Parathyroid adenoma (tissue), 2 donors: Measurements from ENCODE around the gene SEMA6A.

ENCODE experiments used
- H2AFZ ChIP-seq: fragments of 300-600 bp; sonication (generic); one replicate; pipeline ENCODE4 v1.7.0; 2017; ENCODE audit warnings: antibody characterized with exemption, mild to moderate bottlenecking
- H3K27ac ChIP-seq: fragments of 300-600 bp; sonication (generic); one replicate; pipeline ENCODE4 v1.7.0; 2017
- H3K27me3 ChIP-seq: fragments of 300-600 bp; sonication (generic); one replicate; pipeline ENCODE4 v1.7.0; 2017; ENCODE audit warnings: low read length; ENCODE audit not compliant: control insufficient read depth, insufficient read depth
- H3K36me3 ChIP-seq: fragments of 300-600 bp; sonication (generic); one replicate; pipeline ENCODE4 v1.7.0; 2017; ENCODE audit warnings: low read length; ENCODE audit not compliant: control insufficient read depth, insufficient read depth
- H3K4me1 ChIP-seq: fragments of 300-600 bp; sonication (generic); one replicate; pipeline ENCODE4 v1.7.0; 2017; ENCODE audit warnings: control low read depth
- H3K4me2 ChIP-seq: fragments of 300-600 bp; sonication (generic); one replicate; pipeline ENCODE4 v1.7.0; 2017; ENCODE audit warnings: low read length
- H3K4me3 ChIP-seq: fragments of 300-600 bp; sonication (generic); one replicate; pipeline ENCODE4 v1.7.0; 2017; ENCODE audit warnings: low read depth, low read length
- H3K79me2 ChIP-seq: fragments of 300-600 bp; sonication (generic); one replicate; pipeline ENCODE4 v1.7.0; 2017; ENCODE audit warnings: control low read depth
- H3K9ac ChIP-seq: fragments of 300-600 bp; sonication (generic); one replicate; pipeline ENCODE4 v1.7.0; 2017; ENCODE audit warnings: mild to moderate bottlenecking
- H3K9me3 ChIP-seq: fragments of 300-600 bp; sonication (generic); one replicate; pipeline ENCODE4 v1.7.0; 2017; ENCODE audit warnings: low read length; ENCODE audit not compliant: control insufficient read depth
- CTCF ChIP-seq: fragments of 300-600 bp; sonication (generic); IDR thresholded peaks from one replicate; pipeline ENCODE4 v1.7.0; 2017; ENCODE audit warnings: antibody characterized with exemption, mild to moderate bottlenecking
- donor health status: primary hyperparathyroidism.

SEMA6A gene

GRCh38 chr5:116444373-116445295 is 130.0 kb downstream of the SEMA6A start:
- Histone ChIP-seq H3K79me2 (no peaks in the 10 kb centered on the region), H3K4me1 (peaks cover 30% of the 10 kb centered on the region)

GRCh38 chr5:116442931-116443551 is 131.6 kb downstream of the SEMA6A start:
- H3K4me1 ChIP-seq: peaks cover 46% of the 10 kb centered on the region
- no peaks in the 10 kb centered on the region for H3K79me2 ChIP-seq
- H3K36me3 ChIP-seq: no peaks in the 10 kb centered on the region
- no peak overlapping the region for H3K4me2 ChIP-seq
- H2AFZ ChIP-seq: no peak overlapping the region
- H3K9me3 ChIP-seq: no peaks in the 10 kb centered on the region
- no peaks in the 10 kb centered on the region for H3K27me3 ChIP-seq
- H3K4me3 ChIP-seq: no peak overlapping the region
- no peak overlapping the region for H3K9ac ChIP-seq
- H3K27ac ChIP-seq: peak overlapping the region; percentile 91
- no peak for TF ChIP-seq CTCF

More at GRCh38 chr5:116444373-116445295, 130.0 kb downstream of the SEMA6A start:
- no peaks in the 10 kb centered on the region for H3K27me3 ChIP-seq
- no peaks in the 10 kb centered on the region for H3K36me3 ChIP-seq
- no peak overlapping the region for H2AFZ ChIP-seq
- no peak for TF ChIP-seq CTCF
- H3K9ac ChIP-seq: no peak overlapping the region
- H3K9me3 ChIP-seq: no peaks in the 10 kb centered on the region
- H3K4me3 ChIP-seq: no peak overlapping the region
- no peak overlapping the region for H3K4me2 ChIP-seq
- H3K27ac ChIP-seq: no peak overlapping the region

- H3K9ac ChIP-seq: no peak overlapping the region
- H3K4me3 ChIP-seq: no peak overlapping the region
- TF ChIP-seq CTCF: no peak
- peak overlapping the region; percentile 80 for H2AFZ ChIP-seq
- H3K36me3 ChIP-seq: no peaks in the 10 kb centered on the region
- peak overlapping the region; percentile 91 for H3K27ac ChIP-seq
- no peaks in the 10 kb centered on the region for H3K9me3 ChIP-seq
- H3K4me2 ChIP-seq: peak overlapping the region; percentile 0
- H3K27me3 ChIP-seq: no peaks in the 10 kb centered on the region
- peaks cover 54% of the 10 kb centered on the region for H3K4me1 ChIP-seq
- H3K79me2 ChIP-seq: no peaks in the 10 kb centered on the region
Measured at GRCh38 chr5:116442095-116442534, 132.5 kb downstream of the SEMA6A start.

GRCh38 chr5:116441223-116441622 is 133.4 kb downstream of the SEMA6A start:
- Histone ChIP-seq H3K4me1 (peaks cover 61% of the 10 kb centered on the region), H3K27ac (peak overlapping the region; percentile 91), H2AFZ (peak overlapping the region; percentile 64), H3K4me2 (peak overlapping the region; percentile 39), H3K9ac (no peak overlapping the region), H3K4me3 (no peak overlapping the region), H3K9me3 (no peaks in the 10 kb centered on the region), H3K36me3 (no peaks in the 10 kb centered on the region), H3K27me3 (no peaks in the 10 kb centered on the region), H3K79me2 (no peaks in the 10 kb centered on the region)
- no peak for TF ChIP-seq CTCF
